GM19043 (cell line): ENCODE data around the gene NAT8L.

Experiments
- ATAC-seq: cut with Tn5 transposase; IDR thresholded peaks from one replicate; pipeline ENCODE4 v1.9.1; 2021; ENCODE audit warnings: low read depth; ENCODE audit not compliant: unreplicated experiment

Gene NAT8L

GRCh38 chr4:2044542-2045517 is 14.3 kb upstream of the NAT8L start:
- ATAC-seq = no peak

GRCh38 chr4:2045518-2045951 is 13.6 kb upstream of the NAT8L start:
- ATAC-seq = no peak

GRCh38 chr4:2046031-2046961 is 12.8 kb upstream of the NAT8L start:
- ATAC-seq = no peak

GRCh38 chr4:2047031-2047660 is 12.0 kb upstream of the NAT8L start:
- no peak for ATAC-seq

GRCh38 chr4:2047781-2048581 is 11.1 kb upstream of the NAT8L start:
- ATAC-seq = no peak

- ATAC-seq = no peak
Measured at GRCh38 chr4:2048831-2049230, 10.3 kb upstream of the NAT8L start.

- no peak for ATAC-seq
Measured at GRCh38 chr4:2049381-2049780, 9.7 kb upstream of the NAT8L start.

- no peak for ATAC-seq
Measured at GRCh38 chr4:2049811-2050210, 9.3 kb upstream of the NAT8L start.

GRCh38 chr4:2051086-2051485 is 8.0 kb upstream of the NAT8L start:
- no peak for ATAC-seq

GRCh38 chr4:2054217-2054616 is 4.9 kb upstream of the NAT8L start:
- ATAC-seq = no peak

- no peak for ATAC-seq
Measured at GRCh38 chr4:2057382-2058065, 1.6 kb upstream of the NAT8L start.

- ATAC-seq = no peak
Measured at GRCh38 chr4:2058264-2059045, 672 bp upstream of the NAT8L start.

- no peak for ATAC-seq
Measured at GRCh38 chr4:2059726-2060602, 837 bp downstream of the NAT8L start.

GRCh38 chr4:2060611-2061185 is 1.6 kb downstream of the NAT8L start:
- no peak for ATAC-seq

GRCh38 chr4:2061186-2062131 is 2.3 kb downstream of the NAT8L start:
- ATAC-seq = no peak

- no peak for ATAC-seq
Measured at GRCh38 chr4:2062168-2062807, 3.2 kb downstream of the NAT8L start.
